ENCODE measurements around the gene TFB1M.
"Not testable (repeated sequence)": the region's sequence is repeated elsewhere in the genome, so short reads cannot be mapped to it uniquely, and the experiment has no call there.

TFB1M gene

GRCh38 chr6:155314092-155314772 lies at the start of gene TFB1M:
TSS of gene TFB1M (minus strand) at chr6:155314484. CDS start at chr6:155314428, 56 bp downstream.
- H3K4me3 ChIP-seq (ENCODE audit: low read depth, low read length), result peak within 1 kb of the TSS; percentile 98

GRCh38 chr6:155364021-155364420 lies 49.7 kb upstream of the TFB1M start:
- not testable (repeated sequence) for H3K4me3 ChIP-seq (ENCODE audit: low read depth, low read length)

GRCh38 chr6:155362968-155363632 lies 48.8 kb upstream of the TFB1M start:
- not testable (repeated sequence) for H3K4me3 ChIP-seq (ENCODE audit: low read depth, low read length)

- no peak overlapping the region for H3K4me3 ChIP-seq (ENCODE audit: low read depth, low read length)
These were observed 39.9 kb upstream of the TFB1M start for GRCh38 chr6:155354167-155354566.

GRCh38 chr6:155352811-155353210 lies 38.5 kb upstream of the TFB1M start:
- H3K4me3 ChIP-seq (ENCODE audit: low read depth, low read length), result no peak overlapping the region

GRCh38 chr6:155352130-155352420 lies 37.8 kb upstream of the TFB1M start:
- H3K4me3 ChIP-seq (ENCODE audit: low read depth, low read length), result no peak overlapping the region

- H3K4me3 ChIP-seq (ENCODE audit: low read depth, low read length), result no peak overlapping the region
These were observed 37.2 kb upstream of the TFB1M start for GRCh38 chr6:155351273-155352129.

- no peak overlapping the region for H3K4me3 ChIP-seq (ENCODE audit: low read depth, low read length)
These were observed 35.7 kb upstream of the TFB1M start for GRCh38 chr6:155349956-155350355.

- H3K4me3 ChIP-seq (ENCODE audit: low read depth, low read length), result no peak overlapping the region
These were observed 34.8 kb upstream of the TFB1M start for GRCh38 chr6:155349129-155349528.

- no peak overlapping the region for H3K4me3 ChIP-seq (ENCODE audit: low read depth, low read length)
These were observed 33.5 kb upstream of the TFB1M start for GRCh38 chr6:155347800-155348199.

GRCh38 chr6:155346957-155347356 lies 32.7 kb upstream of the TFB1M start:
- no peak overlapping the region for H3K4me3 ChIP-seq (ENCODE audit: low read depth, low read length)

GRCh38 chr6:155344341-155345006 lies 30.2 kb upstream of the TFB1M start:
- H3K4me3 ChIP-seq (ENCODE audit: low read depth, low read length), result no peak overlapping the region

GRCh38 chr6:155341130-155341828 lies 27.0 kb upstream of the TFB1M start:
- no peak overlapping the region for H3K4me3 ChIP-seq (ENCODE audit: low read depth, low read length)

GRCh38 chr6:155340464-155341129 lies 26.3 kb upstream of the TFB1M start:
- H3K4me3 ChIP-seq (ENCODE audit: low read depth, low read length), result no peak overlapping the region

GRCh38 chr6:155339929-155340328 lies 25.6 kb upstream of the TFB1M start:
- not testable (repeated sequence) for H3K4me3 ChIP-seq (ENCODE audit: low read depth, low read length)

- H3K4me3 ChIP-seq (ENCODE audit: low read depth, low read length), result not testable (repeated sequence)
These were observed 24.0 kb upstream of the TFB1M start for GRCh38 chr6:155338237-155338636.

GRCh38 chr6:155335265-155335664 lies 21.0 kb upstream of the TFB1M start:
- no peak overlapping the region for H3K4me3 ChIP-seq (ENCODE audit: low read depth, low read length)

GRCh38 chr6:155334073-155334472 lies 19.8 kb upstream of the TFB1M start:
- H3K4me3 ChIP-seq (ENCODE audit: low read depth, low read length), result not testable (repeated sequence)

- no peak overlapping the region for H3K4me3 ChIP-seq (ENCODE audit: low read depth, low read length)
These were observed 19.1 kb upstream of the TFB1M start for GRCh38 chr6:155333414-155333813.

GRCh38 chr6:155330922-155331321 lies 16.6 kb upstream of the TFB1M start:
- no peak overlapping the region for H3K4me3 ChIP-seq (ENCODE audit: low read depth, low read length)

Data from iPS-11a (cell line).